GM19324 (cell line): Measurements from ENCODE around the gene STARD9.
"Not testable (repeated sequence)": the region's sequence is repeated elsewhere in the genome, so short reads cannot be mapped to it uniquely, and the experiment has no call there.

Experiments
- ATAC-seq: cut with Tn5 transposase; IDR thresholded peaks from one replicate; pipeline ENCODE4 v1.9.1; 2021; ENCODE audit warnings: mild to moderate bottlenecking, moderate library complexity; ENCODE audit not compliant: unreplicated experiment, low FRiP score

STARD9 gene

GRCh38 chr15:42744195-42744594 is 168.8 kb downstream of the STARD9 start:
- no peak for ATAC-seq

DNA sequence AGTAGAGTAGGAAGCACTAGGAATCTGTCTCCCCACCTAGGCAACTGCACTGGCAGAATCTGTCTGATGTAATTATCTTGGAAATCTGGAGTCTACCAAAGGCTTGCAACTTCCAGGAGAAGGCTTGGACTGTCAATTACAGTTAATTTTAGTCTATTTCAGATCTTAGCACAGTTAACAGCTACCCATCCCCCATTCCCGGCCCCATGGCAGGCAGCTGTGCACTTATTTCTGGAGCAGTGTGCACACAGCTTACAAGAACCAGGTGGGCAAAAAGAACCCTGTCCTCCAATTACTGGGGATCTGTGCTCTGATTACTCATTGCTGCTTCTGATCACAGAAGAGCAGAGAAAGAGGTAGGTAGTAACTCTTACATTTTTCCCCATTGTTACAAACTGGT is 173.9 kb downstream of the STARD9 start:
- ATAC-seq = no peak

DNA sequence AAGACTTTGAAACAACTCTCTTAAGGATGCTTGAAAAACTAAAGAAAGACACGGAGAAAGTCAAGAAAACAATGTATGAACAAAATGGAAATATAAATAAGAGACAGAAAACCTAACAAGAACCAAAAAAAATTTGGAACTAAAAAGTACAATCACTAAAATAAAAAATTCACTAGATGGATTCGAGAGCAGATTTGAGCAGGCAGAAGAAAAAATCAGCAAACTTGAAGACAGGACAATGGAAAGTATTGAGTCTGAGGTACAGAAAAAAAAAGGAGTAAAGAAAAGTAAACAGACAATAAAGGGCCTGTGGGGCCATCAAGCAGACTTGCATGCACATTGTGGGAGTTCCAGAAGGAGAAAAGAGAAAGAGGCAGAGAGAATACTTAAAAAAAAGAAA is 174.9 kb downstream of the STARD9 start:
- ATAC-seq = no peak

- no peak for ATAC-seq
Observed at GRCh38 chr15:42759093-42759492, 183.7 kb downstream of the STARD9 start.

DNA sequence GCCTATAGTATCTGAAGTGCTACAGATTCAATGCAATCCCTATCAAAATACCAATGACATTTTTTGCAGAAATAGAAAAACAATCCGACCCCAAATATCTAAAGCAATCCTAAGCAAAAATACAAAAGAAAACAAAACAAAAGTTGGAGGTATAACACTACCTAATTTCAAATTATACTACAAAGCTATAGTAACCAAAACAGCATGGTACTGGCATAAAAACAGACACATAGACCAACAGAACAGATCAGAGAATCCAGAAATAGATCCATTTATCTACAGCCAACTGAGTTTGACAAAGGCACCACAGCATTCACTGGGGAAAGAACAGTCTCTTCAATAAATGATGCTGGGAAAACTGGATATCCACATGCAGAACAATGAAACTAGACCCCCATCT is 185.4 kb downstream of the STARD9 start:
- ATAC-seq = no peak

DNA sequence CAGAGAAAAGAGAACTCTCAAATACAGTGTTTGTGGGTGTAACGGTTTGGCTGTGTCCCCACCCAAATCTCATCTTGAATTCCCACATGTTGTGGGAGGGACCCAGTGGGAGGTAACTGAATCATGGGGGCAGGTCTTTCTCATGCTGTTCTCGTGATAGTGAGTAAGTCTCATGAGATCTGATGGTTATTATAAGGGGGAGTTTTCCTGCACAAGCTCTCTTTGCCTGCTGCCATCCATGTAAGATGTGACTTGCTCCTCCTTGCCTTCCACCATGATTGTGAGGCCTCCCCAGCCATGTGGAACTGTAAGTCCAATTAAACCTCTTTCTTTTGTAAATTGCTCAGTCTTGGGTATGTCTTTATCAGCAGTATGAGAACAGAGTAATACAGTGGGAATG is 186.4 kb downstream of the STARD9 start:
- not testable (repeated sequence) for ATAC-seq

GRCh38 chr15:42764154-42764731 is 188.8 kb downstream of the STARD9 start:
- not testable (repeated sequence) for ATAC-seq

GRCh38 chr15:42766109-42766508 is 190.7 kb downstream of the STARD9 start:
- ATAC-seq = not testable (repeated sequence)
